HAP-1 (cell line): ENCODE results near the gene TBC1D17.
A peak's percentile ranks its signal among the peaks of the same experiment; 100 is the strongest.
"Not testable (repeated sequence)": the region's sequence is repeated elsewhere in the genome, so short reads cannot be mapped to it uniquely, and the experiment has no call there.

Experiments used
- DNase-seq, 2 experiments: peaks; one replicate each; pipeline ENCODE4 v3.0.0-alpha.2; 2016 to 2020; ENCODE audit warnings: low spot score in 2 of 2
- H3K27me3 ChIP-seq: fragments of 250-450 bp; sonication (Bioruptor Pico); 2 replicates; pipeline ENCODE4 v1.5.1; 2020; ENCODE audit warnings: low read depth, mild to moderate bottlenecking, moderate library complexity
- H3K36me3 ChIP-seq: fragments of 250-450 bp; sonication (Bioruptor Pico); replicated peaks from 2 replicates; pipeline ENCODE4 v1.5.1; 2020; ENCODE audit warnings: mild to moderate bottlenecking
- H3K4me1 ChIP-seq: fragments of 250-450 bp; sonication (Bioruptor Pico); 2 replicates; pipeline ENCODE4 v1.5.1; 2020; ENCODE audit warnings: mild to moderate bottlenecking
- H3K4me3 ChIP-seq: fragments of 250-450 bp; sonication (Bioruptor Pico); 2 replicates; pipeline ENCODE4 v1.5.1; 2020; ENCODE audit warnings: mild to moderate bottlenecking, moderate library complexity
- H3K9me3 ChIP-seq: fragments of 250-450 bp; sonication (Bioruptor Pico); 2 replicates; pipeline ENCODE4 v1.5.1; 2020; ENCODE audit warnings: mild to moderate bottlenecking, moderate library complexity
- in situ Hi-C: fragments of 300-500 bp; cut with MboI; formaldehyde crosslinking; loops from 3 replicates; pipeline ENCODE4 v1.14.3; 2020; ENCODE audit warnings: low sequenced_read_pairs, inconsistent platforms, mixed read lengths

Gene TBC1D17

DNA sequence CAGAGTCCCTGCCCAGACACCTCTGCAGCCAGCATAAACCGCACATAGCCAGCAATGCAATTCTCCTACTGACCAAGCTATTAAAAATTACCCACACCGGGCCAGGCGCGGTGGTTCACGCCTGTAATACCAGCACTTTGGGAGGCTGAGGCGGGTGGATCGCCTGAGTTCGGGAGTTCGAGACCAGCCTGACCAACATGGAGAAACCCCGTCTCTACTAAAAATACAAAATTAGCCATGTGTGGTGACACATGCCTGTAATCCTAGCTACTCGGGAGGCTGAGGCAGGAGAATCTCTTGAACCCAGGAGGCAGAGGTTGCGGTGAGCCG is 47.3 kb downstream of the TBC1D17 start:
- Histone ChIP-seq H3K36me3 (peaks cover 68% of the 10 kb centered on the region), H3K4me1 (peaks cover 20% of the 10 kb centered on the region; the same call in 1 of the 2 replicates)
- H3K4me3 ChIP-seq, H3K27me3 ChIP-seq, DNase-seq, H3K9me3 ChIP-seq, in situ Hi-C loops: not testable (repeated sequence)

DNA sequence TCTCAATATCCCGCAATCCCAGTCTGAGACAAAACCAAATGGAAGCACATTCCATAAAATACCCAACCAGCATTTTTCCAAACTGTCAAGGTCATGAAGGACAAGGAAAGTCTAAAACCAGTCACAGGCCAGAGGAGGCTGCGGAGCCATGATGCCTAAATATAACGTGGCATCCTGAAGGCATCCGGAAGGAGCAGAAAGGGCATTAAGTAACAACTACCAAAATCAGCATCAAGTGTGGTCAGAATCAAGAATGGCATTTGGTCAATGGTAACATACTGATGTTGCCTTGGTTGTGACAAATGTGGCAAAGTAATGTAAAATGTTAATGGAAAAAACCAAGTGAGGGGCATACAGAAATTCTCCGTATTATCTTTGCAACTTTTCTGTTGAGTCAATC is 48.0 kb downstream of the TBC1D17 start:
- Histone ChIP-seq H3K36me3 (peaks cover 68% of the 10 kb centered on the region), H3K4me3 (no peak overlapping the region)

GRCh38 chr19:49926515-49926914 is 49.0 kb downstream of the TBC1D17 start:
- no peak overlapping the region; the same call in 1 of the 2 replicates for H3K4me3 ChIP-seq
- in situ Hi-C loops = no loop called here
- H3K27me3 ChIP-seq = no peaks in the 10 kb centered on the region
- peaks cover 60% of the 10 kb centered on the region for H3K36me3 ChIP-seq
- DNase-seq = peak; percentile 72 to 75
- H3K9me3 ChIP-seq = no peaks in the 10 kb centered on the region
- peaks cover 20% of the 10 kb centered on the region; the same call in 1 of the 2 replicates for H3K4me1 ChIP-seq

More for the DNA sequence above, 48.0 kb downstream of the TBC1D17 start:
- in situ Hi-C loops = no loop called here
- peaks cover 20% of the 10 kb centered on the region; the same call in 1 of the 2 replicates for H3K4me1 ChIP-seq
- H3K27me3 ChIP-seq = no peaks in the 10 kb centered on the region
- no peaks in the 10 kb centered on the region for H3K9me3 ChIP-seq
- DNase-seq = no peak

- Histone ChIP-seq H3K4me3 (peak overlapping the region; percentile 72), H3K4me1 (peaks cover 20% of the 10 kb centered on the region; the same call in 1 of the 2 replicates), H3K36me3 (peaks cover 51% of the 10 kb centered on the region), H3K9me3 (no peaks in the 10 kb centered on the region), H3K27me3 (no peaks in the 10 kb centered on the region)
- no peak for DNase-seq
- in situ Hi-C loops = no loop called here
These were observed 50.2 kb downstream of the TBC1D17 start for GRCh38 chr19:49927526-49928264.

DNA sequence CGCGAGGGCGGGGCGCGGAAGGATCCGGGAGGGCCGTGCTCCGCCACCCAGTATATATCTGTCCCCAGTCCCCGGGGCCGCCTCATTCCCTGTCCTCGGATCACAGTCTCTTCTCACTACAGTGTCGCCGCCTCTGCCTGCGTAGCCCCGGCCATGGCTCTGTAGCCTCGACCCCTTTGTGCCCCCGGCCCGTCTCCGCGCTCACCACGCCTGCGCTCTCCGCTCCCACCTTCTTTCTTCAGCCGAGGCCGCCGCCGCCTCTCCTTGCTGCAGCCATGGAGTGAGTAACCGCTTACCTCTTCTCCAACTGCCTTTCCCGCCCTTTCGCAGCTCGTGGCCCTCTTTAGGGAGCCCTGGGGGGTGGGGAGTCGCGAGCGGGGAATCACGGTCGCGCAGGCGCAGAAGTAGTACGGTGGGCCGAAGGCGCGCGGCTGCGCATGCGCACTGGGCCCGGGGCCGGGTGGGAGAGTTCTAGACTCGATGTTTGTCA is 51.7 kb downstream of the TBC1D17 start, which contains the start of the genes ATF5 and NUP62:
ATF5 (plus strand) TSS at position 85 of the 490 bp plus-strand sequence. CDS start 1,646 bp downstream, outside the sequence.
NUP62 (minus strand) TSS at position 384 of the 490 bp plus-strand sequence. CDS start 19,697 bp downstream, outside the sequence.
- peak; percentile 85 to 95 for DNase-seq
- peaks cover 36% of the 10 kb centered on the region for H3K36me3 ChIP-seq

DNA sequence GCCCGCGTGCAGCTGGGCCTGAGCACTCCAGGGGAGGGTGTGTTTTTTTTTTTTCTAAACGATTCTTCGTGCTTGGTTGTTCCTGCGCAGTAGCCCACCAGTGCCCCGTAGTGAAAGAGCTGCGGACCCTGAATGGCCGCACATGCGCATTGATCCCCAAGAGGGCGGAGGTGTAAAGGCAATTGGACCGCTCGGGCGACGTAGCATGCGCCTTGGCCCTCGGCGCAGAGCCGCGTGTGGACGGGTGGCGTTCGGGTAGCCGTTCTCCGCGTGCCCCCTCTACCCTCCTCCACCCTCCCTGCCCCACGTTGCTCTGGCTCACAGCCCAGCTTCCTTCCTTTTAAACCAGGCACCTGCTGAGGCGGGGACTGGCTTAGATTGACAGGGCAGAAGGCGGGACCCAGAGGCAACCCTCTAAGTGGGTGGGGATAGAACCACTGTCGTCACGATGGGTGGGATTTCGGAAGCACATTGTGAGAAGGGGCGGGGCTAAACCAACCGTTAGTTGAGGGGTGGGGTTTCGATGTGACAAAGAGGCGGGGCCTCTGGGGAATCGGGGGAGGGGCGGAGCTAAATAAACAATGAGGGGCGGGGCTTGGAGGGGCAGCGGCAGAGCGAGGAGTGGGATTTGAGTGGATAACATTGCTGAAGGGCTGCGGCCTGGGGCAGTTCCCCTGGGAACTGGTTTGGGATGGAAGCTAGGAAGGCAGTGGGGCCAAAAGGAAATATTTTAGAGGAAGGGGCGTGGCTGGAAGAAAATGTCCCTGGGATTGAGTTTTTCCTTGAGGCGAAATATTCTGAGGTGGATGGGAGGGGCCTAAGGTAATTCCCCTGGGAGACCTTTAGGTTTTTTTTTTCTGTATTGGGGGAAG is 52.3 kb downstream of the TBC1D17 start:
- peaks cover 29% of the 10 kb centered on the region for H3K36me3 ChIP-seq
- peaks cover 20% of the 10 kb centered on the region; the same call in 1 of the 2 replicates for H3K4me1 ChIP-seq
- peak overlapping the region; percentile 72 for H3K4me3 ChIP-seq
- no peaks in the 10 kb centered on the region for H3K9me3 ChIP-seq
- in situ Hi-C loops = no loop called here
- H3K27me3 ChIP-seq = no peaks in the 10 kb centered on the region
- DNase-seq = peak; percentile 95 to 98

More for the DNA sequence above, 51.7 kb downstream of the TBC1D17 start, which contains the start of the genes ATF5 and NUP62:
- Histone ChIP-seq H3K4me1 (peaks cover 20% of the 10 kb centered on the region; the same call in 1 of the 2 replicates), H3K9me3 (no peaks in the 10 kb centered on the region), H3K27me3 (no peaks in the 10 kb centered on the region), H3K4me3 (peak within 1 kb of the TSS; percentile 72)
- in situ Hi-C loops = no loop called here

DNA sequence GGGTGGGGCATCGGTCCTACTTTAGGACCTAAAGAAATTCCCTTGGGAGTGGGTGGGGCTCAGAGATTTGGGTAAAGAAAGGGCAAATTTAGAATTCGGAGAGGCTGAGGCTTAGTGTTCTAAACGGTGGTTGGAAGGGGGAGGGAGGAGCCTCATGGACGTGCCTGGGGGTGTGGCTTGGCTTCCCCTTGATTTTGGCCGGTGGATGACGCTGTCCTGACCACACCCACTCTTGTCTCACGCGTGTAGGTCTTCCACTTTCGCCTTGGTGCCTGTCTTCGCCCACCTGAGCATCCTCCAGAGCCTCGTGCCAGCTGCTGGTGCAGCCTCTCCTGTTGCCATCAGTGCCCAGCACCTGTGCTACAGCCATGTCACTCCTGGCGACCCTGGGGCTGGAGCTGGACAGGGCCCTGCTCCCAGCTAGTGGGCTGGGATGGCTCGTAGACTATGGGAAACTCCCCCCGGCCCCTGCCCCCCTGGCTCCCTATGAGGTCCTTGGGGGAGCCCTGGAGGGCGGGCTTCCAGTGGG is 53.0 kb downstream of the TBC1D17 start:
- peak overlapping the region; percentile 4 for H3K4me3 ChIP-seq
- no peaks in the 10 kb centered on the region for H3K9me3 ChIP-seq
- H3K36me3 ChIP-seq = peaks cover 22% of the 10 kb centered on the region
- in situ Hi-C loops = no loop called here
- peaks cover 20% of the 10 kb centered on the region; the same call in 1 of the 2 replicates for H3K4me1 ChIP-seq
- H3K27me3 ChIP-seq = no peaks in the 10 kb centered on the region
- DNase-seq = peak in 1 of 2 experiments; percentile 81

GRCh38 chr19:49931293-49932040 is 54.0 kb downstream of the TBC1D17 start:
- Histone ChIP-seq H3K4me1 (peaks cover 17% of the 10 kb centered on the region; the same call in 1 of the 2 replicates), H3K36me3 (peaks cover 13% of the 10 kb centered on the region), H3K27me3 (no peaks in the 10 kb centered on the region), H3K9me3 (no peaks in the 10 kb centered on the region), H3K4me3 (no peak overlapping the region)
- in situ Hi-C loops = no loop called here
- no peak for DNase-seq

- Histone ChIP-seq H3K4me1 (peaks cover 15% of the 10 kb centered on the region; the same call in 1 of the 2 replicates), H3K36me3 (peaks cover 10% of the 10 kb centered on the region), H3K4me3 (no peak overlapping the region), H3K9me3 (no peaks in the 10 kb centered on the region), H3K27me3 (no peaks in the 10 kb centered on the region)
- in situ Hi-C loops = no loop called here
- DNase-seq = no peak
These were observed 54.5 kb downstream of the TBC1D17 start for GRCh38 chr19:49932041-49932451.

- Histone ChIP-seq H3K4me1 (peaks cover 8% of the 10 kb centered on the region), H3K27me3 (no peaks in the 10 kb centered on the region), H3K9me3 (no peaks in the 10 kb centered on the region), H3K36me3 (peaks cover 3% of the 10 kb centered on the region), H3K4me3 (no peak overlapping the region)
- in situ Hi-C loops = no loop called here
- DNase-seq = no peak
These were observed 55.2 kb downstream of the TBC1D17 start for GRCh38 chr19:49932731-49933131.

DNA sequence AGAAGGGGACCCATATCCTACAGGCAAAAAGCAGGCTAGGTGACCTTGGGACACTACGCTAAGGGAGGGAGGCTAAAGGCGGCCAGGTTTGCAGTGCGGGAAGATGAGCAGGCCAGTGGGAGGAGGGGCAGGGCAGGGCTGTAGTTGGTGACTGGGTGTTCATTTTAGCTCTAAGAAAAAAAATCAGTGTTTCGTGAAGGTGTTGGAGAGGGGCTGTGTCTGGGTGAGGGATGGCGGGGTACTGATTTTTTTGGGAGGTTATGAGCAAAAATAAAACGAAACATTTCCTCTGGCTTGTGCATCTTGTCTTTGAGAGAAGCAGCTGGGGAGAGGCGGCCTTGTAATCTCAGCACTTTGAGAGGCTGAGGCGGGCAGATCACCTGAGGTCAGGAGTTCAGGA is 56.1 kb downstream of the TBC1D17 start:
- DNase-seq = no peak
- Histone ChIP-seq H3K4me1 (peaks cover 3% of the 10 kb centered on the region), H3K9me3 (no peaks in the 10 kb centered on the region), H3K36me3 (no peaks in the 10 kb centered on the region), H3K4me3 (no peak overlapping the region), H3K27me3 (no peaks in the 10 kb centered on the region)
- in situ Hi-C loops = no loop called here

DNA sequence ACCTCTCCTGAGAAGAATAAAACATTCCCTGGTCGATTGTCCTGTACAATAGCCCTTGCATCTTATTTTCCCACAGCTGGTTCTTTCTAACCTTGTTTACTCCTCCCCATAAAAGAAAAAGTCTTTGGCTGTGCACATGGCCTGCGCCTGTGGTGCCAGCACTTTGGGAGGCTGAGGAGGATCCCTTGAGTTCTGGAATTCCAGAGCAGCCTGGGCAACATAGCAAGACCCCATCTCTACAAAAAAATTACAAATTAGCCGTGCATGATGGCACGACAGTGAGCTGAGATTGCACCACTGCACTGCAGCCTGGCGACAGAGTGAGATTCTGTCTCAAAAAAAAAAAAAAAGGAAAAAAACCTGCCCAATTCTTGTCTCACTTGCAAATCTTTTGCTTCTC is 59.0 kb downstream of the TBC1D17 start:
- in situ Hi-C loops = loop anchor here (5.0 kb wide), 1 partner anchor 46 kb away; no protein-coding TSS in a partner anchor
- H3K4me1 ChIP-seq = peaks cover 3% of the 10 kb centered on the region
- no peaks in the 10 kb centered on the region for H3K36me3 ChIP-seq
- H3K4me3 ChIP-seq = no peak overlapping the region
- no peaks in the 10 kb centered on the region for H3K27me3 ChIP-seq
- H3K9me3 ChIP-seq = no peaks in the 10 kb centered on the region
- no peak for DNase-seq
